ENCODE results near the gene PSMD12.

The PSMD12 gene

GRCh38 chr17:67364847-67365737 lies 1.3 kb downstream of the PSMD12 start:
- no peak for TF ChIP-seq TAF1 (IDR thresholded peaks at IDR 0.05; ENCODE audit: borderline replicate concordance, insufficient read depth, low read length)
- no peak for TF ChIP-seq POLR2AphosphoS5 (IDR thresholded peaks at IDR 0.05; ENCODE audit: low read depth, low read length)
- no peak for TF ChIP-seq REST (IDR thresholded peaks at IDR 0.05; ENCODE audit: insufficient read depth in 1 of 2, low read depth in 2 of 2, low read length in 2 of 2)
- no peak for TF ChIP-seq FOXP2 (optimal IDR thresholded peaks at IDR 0.05; ENCODE audit: borderline replicate concordance, extremely low read depth, extremely low read length, insufficient read depth)
- no peak; the same call in 1 of the 2 replicates for TF ChIP-seq SIN3A (IDR thresholded peaks at IDR 0.05; ENCODE audit: borderline replicate concordance, insufficient read depth, low read length)

DNA sequence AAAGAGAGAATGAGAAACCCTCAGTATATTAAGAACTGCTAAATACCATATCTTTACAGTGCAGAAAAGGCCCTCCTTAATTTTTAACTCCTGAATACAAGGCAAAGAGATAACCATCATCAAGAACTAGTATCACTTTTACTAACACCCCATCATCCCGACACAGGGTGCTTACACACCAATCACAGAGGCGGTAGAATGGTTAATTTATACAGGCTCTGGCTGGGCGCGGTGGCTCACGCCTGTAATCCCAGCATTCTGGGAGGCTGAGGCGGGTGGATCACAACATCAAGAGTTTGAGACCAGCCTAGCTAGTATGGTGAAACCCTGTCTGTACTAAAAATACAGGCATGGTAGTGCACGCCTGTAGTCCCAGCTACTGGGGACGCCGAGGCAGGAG lies 4.2 kb downstream of the PSMD12 start:
- TF ChIP-seq FOXP2 (optimal IDR thresholded peaks at IDR 0.05; ENCODE audit: borderline replicate concordance, extremely low read depth, extremely low read length, insufficient read depth) (no peak), SIN3A (IDR thresholded peaks at IDR 0.05; ENCODE audit: borderline replicate concordance, insufficient read depth, low read length) (no peak), POLR2AphosphoS5 (IDR thresholded peaks at IDR 0.05; ENCODE audit: low read depth, low read length) (no peak)

GRCh38 chr17:67360880-67361279 lies 5.5 kb downstream of the PSMD12 start:
- TF ChIP-seq SIN3A (IDR thresholded peaks at IDR 0.05; ENCODE audit: borderline replicate concordance, insufficient read depth, low read length) (no peak), REST (IDR thresholded peaks at IDR 0.05; ENCODE audit: insufficient read depth in 1 of 2, low read depth in 2 of 2, low read length in 2 of 2) (no peak), TAF1 (IDR thresholded peaks at IDR 0.05; ENCODE audit: borderline replicate concordance, insufficient read depth, low read length) (no peak), FOXP2 (optimal IDR thresholded peaks at IDR 0.05; ENCODE audit: borderline replicate concordance, extremely low read depth, extremely low read length, insufficient read depth) (no peak), POLR2AphosphoS5 (IDR thresholded peaks at IDR 0.05; ENCODE audit: low read depth, low read length) (no peak)

- TF ChIP-seq FOXP2 (optimal IDR thresholded peaks at IDR 0.05; ENCODE audit: borderline replicate concordance, extremely low read depth, extremely low read length, insufficient read depth): no peak
- no peak for TF ChIP-seq SIN3A (IDR thresholded peaks at IDR 0.05; ENCODE audit: borderline replicate concordance, insufficient read depth, low read length)
- TF ChIP-seq TAF1 (IDR thresholded peaks at IDR 0.05; ENCODE audit: borderline replicate concordance, insufficient read depth, low read length): no peak
- TF ChIP-seq POLR2AphosphoS5 (IDR thresholded peaks at IDR 0.05; ENCODE audit: low read depth, low read length): no peak
- no peak for TF ChIP-seq REST (IDR thresholded peaks at IDR 0.05; ENCODE audit: insufficient read depth in 1 of 2, low read depth in 2 of 2, low read length in 2 of 2)
These were observed 6.2 kb downstream of the PSMD12 start for GRCh38 chr17:67359960-67360791.

DNA sequence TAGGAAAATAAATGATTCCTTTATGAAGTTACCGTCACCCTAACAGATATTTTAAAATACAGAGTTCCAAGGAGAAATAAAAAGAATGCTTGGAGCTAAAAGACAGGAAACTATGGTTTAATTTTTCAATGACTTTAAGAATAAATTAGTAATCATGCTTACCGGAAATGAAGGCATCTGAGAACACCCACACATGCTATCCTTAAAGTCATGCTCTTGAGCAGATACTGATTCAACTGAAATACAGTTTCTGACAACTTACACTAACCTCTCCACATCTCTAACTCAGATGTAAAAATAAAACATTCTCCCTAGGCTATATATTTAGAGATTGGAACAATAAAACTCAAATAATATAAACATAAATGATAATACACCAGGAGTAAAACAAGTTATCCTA lies 7.8 kb downstream of the PSMD12 start:
- TF ChIP-seq FOXP2 (optimal IDR thresholded peaks at IDR 0.05; ENCODE audit: borderline replicate concordance, extremely low read depth, extremely low read length, insufficient read depth): no peak
- TF ChIP-seq REST (IDR thresholded peaks at IDR 0.05; ENCODE audit: insufficient read depth in 1 of 2, low read depth in 2 of 2, low read length in 2 of 2): no peak
- TF ChIP-seq POLR2AphosphoS5 (IDR thresholded peaks at IDR 0.05; ENCODE audit: low read depth, low read length): no peak
- TF ChIP-seq TAF1 (IDR thresholded peaks at IDR 0.05; ENCODE audit: borderline replicate concordance, insufficient read depth, low read length): no peak
- TF ChIP-seq SIN3A (IDR thresholded peaks at IDR 0.05; ENCODE audit: borderline replicate concordance, insufficient read depth, low read length): no peak

All from PFSK-1 (cell line).